Activated T-cell treated with anti-CD3 and anti-CD28 coated beads, Interleukin-2, amount 50 U/mL, for 4 hours (primary cell): ENCODE data around the gene HOXB7. TPM values are rescaled to one million over a fixed set of nuclear protein-coding genes. Genes with fewer than 3 reads are reported as not detected.

Experiments used
- ATAC-seq, 2 donors: fragments of 200-7000 bp; cut with Tn5 transposase; one replicate each; pipeline ENCODE4 v1.10.0; 2021
- DNase-seq: peaks from one replicate; pipeline ENCODE4 v3.0.0-alpha.2; 2020
- H3K27me3 Mint-ChIP-seq: one replicate; pipeline ENCODE4 v1.8.0; 2021; ENCODE audit warnings: low read depth, mixed read lengths
- H3K36me3 Mint-ChIP-seq: one replicate; pipeline ENCODE4 v1.8.0; 2022; ENCODE audit warnings: mixed read lengths; ENCODE audit not compliant: insufficient read depth
- H3K4me1 Mint-ChIP-seq: one replicate; pipeline ENCODE4 v1.8.0; 2021; ENCODE audit warnings: low read depth, mixed read lengths
- H3K4me3 Mint-ChIP-seq: one replicate; pipeline ENCODE4 v1.8.0; 2021; ENCODE audit warnings: mild to moderate bottlenecking, moderate library complexity, mixed read lengths
- H3K9me3 Mint-ChIP-seq: one replicate; pipeline ENCODE4 v1.8.0; 2021; ENCODE audit warnings: mixed read lengths
- total RNA-seq, 3 donors: library from RNA; stranded (reverse); gene quantifications; one replicate each; pipeline ENCODE4 v1.2.1, GENCODE V29; 2021

Gene HOXB7
- total RNA-seq = under 1 TPM; 0.18 to 0.43 (median 0.38) TPM

- Mint-ChIP-seq H3K4me1 (peaks cover 36% of the 10 kb centered on the region), H3K9me3 (no peaks in the 10 kb centered on the region)
- peak; percentile 24 to 47 for ATAC-seq
Observed at GRCh38 chr17:48610282-48611211, at the start of gene HOXB7. TSS of gene HOXB7 (minus strand) at chr17:48611017. CDS start at chr17:48610918, 99 bp downstream.

GRCh38 chr17:48655913-48656312 is 45.1 kb upstream of the HOXB7 start:
- no peak overlapping the region for H3K4me3 Mint-ChIP-seq
- no peak for ATAC-seq

More at GRCh38 chr17:48610282-48611211, at the start of gene HOXB7:
- Mint-ChIP-seq H3K36me3 (no peaks in the 10 kb centered on the region), H3K27me3 (peaks cover 72% of the 10 kb centered on the region), H3K4me3 (peak within 1 kb of the TSS; percentile 92)
- DNase-seq = no peak

GRCh38 chr17:48649741-48650140 is 38.9 kb upstream of the HOXB7 start:
- H3K27me3 Mint-ChIP-seq = peaks cover 31% of the 10 kb centered on the region
- H3K36me3 Mint-ChIP-seq = no peaks in the 10 kb centered on the region
- H3K4me3 Mint-ChIP-seq = no peak overlapping the region
- H3K4me1 Mint-ChIP-seq = peaks cover 17% of the 10 kb centered on the region
- DNase-seq = no peak
- no peaks in the 10 kb centered on the region for H3K9me3 Mint-ChIP-seq
- ATAC-seq = no peak

More at GRCh38 chr17:48655913-48656312, 45.1 kb upstream of the HOXB7 start:
- DNase-seq = no peak
- Mint-ChIP-seq H3K36me3 (no peaks in the 10 kb centered on the region), H3K9me3 (no peaks in the 10 kb centered on the region), H3K27me3 (peaks cover 5% of the 10 kb centered on the region), H3K4me1 (peaks cover 7% of the 10 kb centered on the region)

GRCh38 chr17:48647963-48648245 is 37.1 kb upstream of the HOXB7 start:
- Mint-ChIP-seq H3K4me3 (peak overlapping the region; percentile 67), H3K27me3 (peaks cover 47% of the 10 kb centered on the region), H3K4me1 (peaks cover 17% of the 10 kb centered on the region), H3K9me3 (no peaks in the 10 kb centered on the region), H3K36me3 (no peaks in the 10 kb centered on the region)
- no peak for DNase-seq
- no peak for ATAC-seq

- H3K36me3 Mint-ChIP-seq = no peaks in the 10 kb centered on the region
- peak overlapping the region; percentile 77 for H3K4me3 Mint-ChIP-seq
- DNase-seq (no peak), ATAC-seq (no peak)
- H3K4me1 Mint-ChIP-seq = peaks cover 19% of the 10 kb centered on the region
- no peaks in the 10 kb centered on the region for H3K9me3 Mint-ChIP-seq
- H3K27me3 Mint-ChIP-seq = peaks cover 53% of the 10 kb centered on the region
Observed at GRCh38 chr17:48647103-48647962, 36.5 kb upstream of the HOXB7 start.

GRCh38 chr17:48646183-48647102 is 35.6 kb upstream of the HOXB7 start:
- Mint-ChIP-seq H3K4me1 (peaks cover 20% of the 10 kb centered on the region), H3K36me3 (no peaks in the 10 kb centered on the region), H3K9me3 (no peaks in the 10 kb centered on the region), H3K27me3 (peaks cover 62% of the 10 kb centered on the region), H3K4me3 (peak overlapping the region; percentile 77)
- DNase-seq (peak; percentile 11), ATAC-seq (peak; percentile 66 to 71)

- ATAC-seq (no peak), DNase-seq (no peak)
- Mint-ChIP-seq H3K4me1 (peaks cover 23% of the 10 kb centered on the region), H3K27me3 (peaks cover 69% of the 10 kb centered on the region), H3K4me3 (peak overlapping the region; percentile 59), H3K36me3 (no peaks in the 10 kb centered on the region), H3K9me3 (no peaks in the 10 kb centered on the region)
Observed at GRCh38 chr17:48645639-48646182, 34.9 kb upstream of the HOXB7 start.

GRCh38 chr17:48644910-48645557 is 34.2 kb upstream of the HOXB7 start:
- Mint-ChIP-seq H3K36me3 (no peaks in the 10 kb centered on the region), H3K27me3 (peaks cover 73% of the 10 kb centered on the region), H3K9me3 (no peaks in the 10 kb centered on the region), H3K4me1 (peaks cover 23% of the 10 kb centered on the region), H3K4me3 (peak overlapping the region; percentile 59)
- no peak for DNase-seq
- no peak for ATAC-seq

- Mint-ChIP-seq H3K27me3 (peaks cover 77% of the 10 kb centered on the region), H3K4me1 (peaks cover 23% of the 10 kb centered on the region), H3K4me3 (no peak overlapping the region), H3K36me3 (no peaks in the 10 kb centered on the region), H3K9me3 (no peaks in the 10 kb centered on the region)
- ATAC-seq (no peak), DNase-seq (no peak)
Observed at GRCh38 chr17:48644159-48644558, 33.3 kb upstream of the HOXB7 start.

GRCh38 chr17:48643697-48644012 is 32.8 kb upstream of the HOXB7 start:
- no peaks in the 10 kb centered on the region for H3K36me3 Mint-ChIP-seq
- H3K27me3 Mint-ChIP-seq = peaks cover 81% of the 10 kb centered on the region
- H3K4me1 Mint-ChIP-seq = peaks cover 23% of the 10 kb centered on the region
- H3K9me3 Mint-ChIP-seq = no peaks in the 10 kb centered on the region
- no peak for DNase-seq
- H3K4me3 Mint-ChIP-seq = no peak overlapping the region
- ATAC-seq = no peak

- no peak overlapping the region for H3K4me3 Mint-ChIP-seq
Observed at GRCh38 chr17:48642843-48643696, 32.3 kb upstream of the HOXB7 start.

GRCh38 chr17:48642059-48642842 is 31.4 kb upstream of the HOXB7 start:
- DNase-seq (no peak), ATAC-seq (no peak)
- no peak overlapping the region for H3K4me3 Mint-ChIP-seq
- H3K36me3 Mint-ChIP-seq = no peaks in the 10 kb centered on the region
- no peaks in the 10 kb centered on the region for H3K9me3 Mint-ChIP-seq
- peaks cover 17% of the 10 kb centered on the region for H3K4me1 Mint-ChIP-seq
- H3K27me3 Mint-ChIP-seq = peaks cover 85% of the 10 kb centered on the region

More at GRCh38 chr17:48642843-48643696, 32.3 kb upstream of the HOXB7 start:
- DNase-seq (no peak), ATAC-seq (no peak)
- Mint-ChIP-seq H3K27me3 (peaks cover 82% of the 10 kb centered on the region), H3K36me3 (no peaks in the 10 kb centered on the region), H3K9me3 (no peaks in the 10 kb centered on the region), H3K4me1 (peaks cover 23% of the 10 kb centered on the region)
